Measurements from ENCODE around the gene ACE2.

DNA sequence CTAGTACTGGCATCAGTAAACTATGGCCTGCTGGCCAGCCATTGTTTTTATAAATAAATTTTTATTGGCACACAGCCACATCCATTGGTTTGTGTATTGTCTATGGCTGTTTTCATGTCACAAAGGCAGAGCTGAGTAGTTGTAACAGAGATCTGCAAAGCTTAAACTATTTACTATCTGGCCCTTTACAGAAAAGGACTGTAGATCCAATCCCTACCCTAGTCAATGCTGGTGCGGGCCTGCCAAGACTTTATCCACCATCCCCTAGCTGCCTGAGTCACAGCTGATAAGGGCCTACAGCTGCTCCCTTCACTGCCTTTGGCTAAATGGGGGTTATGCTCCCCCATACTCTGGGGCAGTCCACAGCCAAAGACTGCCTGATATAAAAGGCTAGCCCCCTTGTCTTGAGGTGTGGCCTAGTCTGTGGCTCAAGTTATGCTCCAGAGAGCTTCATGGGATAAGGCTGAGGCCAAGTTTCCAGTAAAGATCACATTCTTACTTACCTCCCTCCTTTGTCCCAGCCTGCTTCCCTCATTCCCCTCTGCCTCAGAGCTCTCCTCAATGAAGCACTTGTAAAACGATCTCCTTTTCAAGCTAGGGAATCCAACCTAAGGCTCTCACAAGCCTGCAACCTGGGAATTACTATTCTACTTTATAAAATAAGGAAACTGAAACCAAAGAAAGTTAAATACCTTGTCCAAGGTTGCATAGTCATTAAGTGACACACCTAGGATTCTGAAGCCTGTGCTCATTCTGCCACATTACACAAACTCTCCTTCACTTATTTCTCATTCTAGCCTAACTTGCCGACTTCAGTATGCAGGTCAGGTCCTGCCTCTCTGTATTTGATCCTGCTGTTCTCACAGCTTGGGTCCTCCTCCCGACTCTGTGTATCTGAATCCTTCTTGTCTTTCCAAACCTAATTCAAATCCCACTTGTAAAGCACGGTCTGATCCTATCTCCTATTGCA, 20.7 kb downstream of the ACE2 start:
- TF ChIP-seq, protein P1, sequence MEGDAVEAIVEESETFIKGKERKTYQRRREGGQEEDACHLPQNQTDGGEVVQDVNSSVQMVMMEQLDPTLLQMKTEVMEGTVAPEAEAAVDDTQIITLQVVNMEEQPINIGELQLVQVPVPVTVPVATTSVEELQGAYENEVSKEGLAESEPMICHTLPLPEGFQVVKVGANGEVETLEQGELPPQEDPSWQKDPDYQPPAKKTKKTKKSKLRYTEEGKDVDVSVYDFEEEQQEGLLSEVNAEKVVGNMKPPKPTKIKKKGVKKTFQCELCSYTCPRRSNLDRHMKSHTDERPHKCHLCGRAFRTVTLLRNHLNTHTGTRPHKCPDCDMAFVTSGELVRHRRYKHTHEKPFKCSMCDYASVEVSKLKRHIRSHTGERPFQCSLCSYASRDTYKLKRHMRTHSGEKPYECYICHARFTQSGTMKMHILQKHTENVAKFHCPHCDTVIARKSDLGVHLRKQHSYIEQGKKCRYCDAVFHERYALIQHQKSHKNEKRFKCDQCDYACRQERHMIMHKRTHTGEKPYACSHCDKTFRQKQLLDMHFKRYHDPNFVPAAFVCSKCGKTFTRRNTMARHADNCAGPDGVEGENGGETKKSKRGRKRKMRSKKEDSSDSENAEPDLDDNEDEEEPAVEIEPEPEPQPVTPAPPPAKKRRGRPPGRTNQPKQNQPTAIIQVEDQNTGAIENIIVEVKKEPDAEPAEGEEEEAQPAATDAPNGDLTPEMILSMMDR (IDR thresholded peaks at IDR 0.05), result no peak
- TF ChIP-seq POLR2A (IDR thresholded peaks at IDR 0.05), result no peak
